ENCODE results near the gene TRIM41.
"Not testable (repeated sequence)": the region's sequence is repeated elsewhere in the genome, so short reads cannot be mapped to it uniquely, and the experiment has no call there.

Gene TRIM41

GRCh38 chr5:181193656-181194055 is 29.4 kb upstream of the TRIM41 start:
- no peak for DNase-seq

DNA sequence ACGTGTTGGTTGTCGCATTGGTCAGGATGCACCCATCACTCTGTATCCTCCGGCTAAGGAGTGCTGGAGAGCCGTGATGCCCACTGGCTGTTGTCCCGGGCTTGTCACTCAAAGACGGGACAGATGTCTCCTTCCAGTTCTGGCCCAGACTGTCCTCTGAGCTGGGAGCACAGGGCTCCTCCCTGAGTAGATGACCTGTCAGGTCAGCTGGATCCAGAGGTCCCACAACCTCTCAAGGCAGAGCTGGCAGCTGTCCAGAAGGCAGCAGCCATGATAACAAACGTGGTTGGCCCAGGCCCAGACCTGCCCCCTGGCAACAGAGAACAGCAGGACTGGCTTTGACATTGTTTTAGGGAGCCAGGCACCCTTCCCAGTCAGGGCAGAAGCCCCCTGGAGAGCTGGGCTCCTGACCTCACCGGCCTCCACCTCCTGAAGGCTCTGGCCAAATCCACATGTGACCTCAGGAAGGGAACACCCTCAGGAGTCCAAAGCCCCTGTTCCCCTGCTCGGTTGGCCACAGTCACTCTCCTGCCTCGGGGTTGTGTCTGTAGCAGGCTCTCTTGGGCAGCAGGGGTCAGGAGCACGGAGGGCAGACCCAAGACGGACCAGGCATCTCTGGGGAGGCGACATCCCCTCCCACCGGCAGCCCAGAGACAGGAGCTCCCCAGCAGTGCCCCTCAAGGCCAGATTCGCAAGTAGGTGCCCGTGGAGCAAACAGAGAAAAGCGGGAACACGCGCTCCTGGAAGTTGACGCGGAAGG is 28.4 kb upstream of the TRIM41 start:
- DNase-seq = no peak

DNA sequence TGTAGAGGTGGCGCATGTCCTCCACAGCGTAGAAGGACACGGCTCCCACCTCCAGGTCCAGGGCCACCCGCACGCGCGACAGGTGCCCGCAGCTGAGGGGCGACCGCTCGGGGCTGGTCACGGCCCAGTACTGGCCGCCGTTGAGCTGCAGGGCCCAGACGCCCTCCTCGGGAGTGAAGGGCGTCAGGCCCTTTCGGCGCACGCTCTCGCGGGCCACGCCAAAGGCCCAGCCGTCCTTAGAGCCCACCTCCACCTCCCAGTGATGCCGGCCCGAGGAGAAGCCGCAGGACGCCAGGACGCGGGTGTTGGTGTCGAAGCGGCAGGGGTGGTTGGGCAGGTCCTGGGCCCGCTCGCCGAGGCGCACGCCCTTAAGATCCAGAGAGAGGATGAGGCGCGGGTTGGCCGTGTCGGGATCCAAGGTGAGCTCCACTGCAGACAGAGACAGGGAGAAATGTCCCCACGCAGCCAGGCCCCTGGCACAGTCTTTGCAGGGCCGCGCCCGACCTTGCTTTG is 27.8 kb upstream of the TRIM41 start:
- no peak for DNase-seq

GRCh38 chr5:181197326-181197951 is 25.6 kb upstream of the TRIM41 start:
- no peak for DNase-seq

DNA sequence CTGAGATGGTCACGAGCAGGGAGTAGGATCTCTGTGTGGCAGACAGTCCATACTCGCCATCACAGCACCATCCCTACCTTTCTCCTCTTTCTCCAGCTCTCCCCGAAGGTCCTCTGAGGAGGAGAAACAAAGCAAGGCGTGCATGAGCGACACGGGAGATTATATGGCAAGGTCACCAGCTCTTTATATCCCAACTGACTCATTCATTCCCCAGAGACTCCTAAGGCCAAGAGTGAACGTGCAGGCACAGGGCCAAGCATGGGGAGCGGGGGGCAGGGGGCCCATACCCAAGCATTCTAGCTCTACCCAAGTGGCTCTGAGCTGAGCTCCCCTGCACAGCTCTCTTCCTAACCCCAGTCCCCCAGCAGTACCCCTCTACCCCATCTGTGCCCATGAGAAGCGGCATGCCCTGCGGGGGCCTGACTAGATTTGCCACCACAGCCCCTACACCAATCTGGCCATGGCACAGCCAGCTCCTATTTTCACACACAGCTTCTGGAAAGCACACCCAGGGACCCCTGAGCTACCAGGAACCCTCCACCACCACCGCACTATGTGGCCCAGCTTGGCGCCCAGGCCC is 24.9 kb upstream of the TRIM41 start:
- DNase-seq = no peak

- DNase-seq = no peak
Measured at GRCh38 chr5:181198905-181199519, 24.1 kb upstream of the TRIM41 start.

GRCh38 chr5:181199881-181200638 is 23.0 kb upstream of the TRIM41 start:
- no peak for DNase-seq

DNA sequence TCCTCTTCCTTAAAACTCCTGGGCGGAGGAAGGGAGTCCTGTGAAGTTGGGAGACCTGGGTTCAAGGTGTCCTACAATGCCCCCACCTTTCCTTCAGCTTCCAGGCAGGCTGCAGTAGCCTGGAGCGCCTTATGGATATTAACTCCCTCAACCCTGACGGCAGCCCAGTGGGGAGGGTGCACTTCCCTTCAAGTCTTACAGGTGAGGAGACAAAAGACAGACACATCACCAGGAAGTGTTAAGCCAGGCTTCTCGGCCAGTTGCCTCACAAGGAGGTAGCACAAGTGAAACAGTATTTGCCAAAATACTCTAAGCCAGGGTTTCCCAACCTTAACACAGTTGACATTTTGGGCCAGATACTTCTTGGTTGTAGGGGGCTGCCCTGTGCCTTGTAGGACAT is 22.3 kb upstream of the TRIM41 start:
- DNase-seq = no peak

- DNase-seq = no peak
Measured at GRCh38 chr5:181203093-181203711, 19.9 kb upstream of the TRIM41 start.

DNA sequence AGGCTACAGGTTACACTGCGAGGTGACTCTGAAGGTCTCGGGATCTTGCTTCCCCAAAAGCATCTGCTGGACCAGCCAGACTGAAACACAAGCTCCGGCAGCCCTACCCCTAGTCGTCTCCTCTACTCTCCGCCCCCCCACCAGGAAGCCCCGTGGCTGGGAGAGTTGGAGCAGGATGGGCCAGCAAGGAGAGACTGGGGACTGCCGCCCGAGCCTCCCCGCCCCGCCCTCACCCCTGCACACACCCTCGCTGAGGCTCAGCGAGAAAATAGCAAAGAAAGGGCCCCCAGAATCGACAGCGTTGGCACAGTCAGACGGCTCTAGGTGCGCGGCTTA is 19.3 kb upstream of the TRIM41 start:
- no peak for DNase-seq

DNA sequence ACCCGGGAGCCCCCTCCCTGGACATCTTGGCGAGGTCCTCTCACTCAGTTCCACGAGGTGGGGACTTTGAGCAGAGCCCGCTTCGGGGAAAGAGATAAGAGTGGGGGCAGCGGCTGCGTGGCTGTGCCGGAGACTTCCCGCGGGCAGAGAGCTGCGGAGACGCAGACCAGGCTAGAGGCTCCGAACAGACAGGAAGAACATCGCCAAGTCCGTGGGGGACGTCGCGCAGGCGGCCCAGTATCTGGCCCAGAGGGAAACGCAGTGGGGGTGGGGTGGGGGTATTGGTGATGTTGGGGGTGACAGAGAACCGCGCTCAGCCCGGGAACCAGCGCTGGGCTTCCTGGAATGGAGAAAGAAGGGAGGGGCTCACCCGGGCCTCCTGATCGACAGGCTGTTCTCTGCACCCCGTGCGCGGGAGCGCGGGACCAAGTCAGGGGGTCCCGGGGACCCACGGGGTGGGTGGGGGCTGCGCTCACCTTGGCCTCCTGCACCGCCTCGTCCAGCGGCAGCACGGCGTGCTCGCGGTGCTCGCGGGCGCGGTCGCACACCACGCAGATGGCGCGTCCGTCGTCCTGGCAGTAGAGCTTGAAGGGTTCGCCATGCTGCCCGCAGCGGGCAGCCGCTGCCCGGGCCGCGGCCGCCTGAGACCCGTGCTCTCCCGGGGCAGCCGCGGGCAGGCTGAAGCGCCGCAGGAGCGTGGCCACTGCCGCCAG is 18.8 kb upstream of the TRIM41 start:
- no peak for DNase-seq

GRCh38 chr5:181204826-181205760 is 18.0 kb upstream of the TRIM41 start, which contains the start of gene TRIM7:
TRIM7 (minus strand) TSS chr5:181205196; CDS start chr5:181205110, 86 bp downstream.
- DNase-seq = no peak

DNA sequence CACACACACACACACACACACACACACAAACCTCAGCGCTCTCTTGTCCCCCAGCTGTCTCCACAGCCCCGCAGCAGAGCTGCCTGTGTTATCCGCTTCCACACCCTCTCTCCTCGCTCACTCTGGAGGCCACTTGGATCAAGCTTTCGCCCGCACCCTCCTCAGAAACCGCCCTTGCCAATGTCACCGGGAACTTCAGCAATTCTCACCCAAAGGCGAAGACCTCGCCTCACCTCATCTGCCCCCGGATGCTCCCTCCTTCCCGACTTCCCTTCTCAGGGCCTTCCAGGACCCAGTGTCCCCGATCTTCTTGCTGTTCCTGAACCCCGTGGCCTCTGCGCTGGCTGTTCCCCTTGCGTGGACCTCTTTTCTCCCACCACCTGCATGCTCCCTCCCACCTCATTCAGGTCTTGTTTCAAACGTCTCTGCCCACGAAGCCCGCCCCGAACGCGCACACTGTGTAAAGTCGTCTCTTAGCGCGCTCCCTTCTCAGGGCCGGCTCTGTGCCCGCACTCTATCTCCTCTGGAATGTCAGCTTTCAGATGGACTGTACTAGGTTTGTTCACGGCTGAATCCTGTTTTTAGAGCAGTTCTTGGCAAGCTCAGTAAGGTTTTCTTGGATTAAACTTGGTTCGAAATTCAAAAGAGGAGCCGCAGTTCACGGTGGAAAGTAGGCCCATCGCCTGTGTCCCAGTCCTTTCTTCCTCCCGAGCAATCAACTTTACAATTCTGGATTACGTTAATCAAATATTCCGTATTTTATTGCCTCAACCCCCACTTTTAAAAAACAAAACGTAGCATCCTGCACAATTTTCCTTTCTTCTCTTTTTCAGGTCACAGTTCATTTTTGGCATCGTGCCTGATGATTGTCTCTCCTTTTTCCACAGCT is 17.1 kb upstream of the TRIM41 start:
- no peak for DNase-seq

DNA sequence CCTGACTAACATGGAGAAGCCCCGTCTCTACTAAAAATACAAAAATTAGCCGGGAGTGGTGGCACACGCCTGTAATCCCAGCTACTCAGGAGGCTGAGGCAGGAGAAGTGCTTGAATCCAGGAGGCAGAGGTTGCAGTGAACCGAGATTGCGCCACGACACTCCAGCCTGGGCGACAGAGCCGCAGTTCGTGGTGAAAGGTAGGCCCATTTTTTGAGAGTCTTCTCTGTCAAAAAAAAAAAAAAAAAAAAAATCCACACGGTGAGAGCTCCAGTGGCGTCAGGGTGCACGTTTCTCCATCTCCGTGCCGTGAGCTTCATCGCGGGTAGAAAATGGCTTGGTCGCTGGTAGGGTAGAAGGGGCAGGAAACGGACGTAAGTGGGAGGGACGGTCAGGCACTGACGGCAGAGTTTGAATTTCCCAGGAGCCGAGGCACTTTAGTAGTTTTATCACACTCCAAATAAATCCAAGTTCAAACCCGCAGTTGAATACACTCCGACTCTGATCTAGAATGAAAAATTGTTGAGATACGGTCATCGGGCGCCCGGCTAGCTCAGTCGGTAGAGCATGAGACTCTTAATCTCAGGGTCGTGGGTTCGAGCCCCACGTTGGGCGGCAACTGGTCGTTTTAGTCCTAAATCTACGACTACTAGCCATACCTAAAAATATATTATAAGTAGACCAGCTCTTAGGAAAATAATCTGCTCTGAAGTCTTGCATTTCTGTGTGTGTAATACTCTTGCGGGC is 15.7 kb upstream of the TRIM41 start:
- DNase-seq = no peak

GRCh38 chr5:181207960-181208253 is 15.2 kb upstream of the TRIM41 start:
- no peak for DNase-seq

DNA sequence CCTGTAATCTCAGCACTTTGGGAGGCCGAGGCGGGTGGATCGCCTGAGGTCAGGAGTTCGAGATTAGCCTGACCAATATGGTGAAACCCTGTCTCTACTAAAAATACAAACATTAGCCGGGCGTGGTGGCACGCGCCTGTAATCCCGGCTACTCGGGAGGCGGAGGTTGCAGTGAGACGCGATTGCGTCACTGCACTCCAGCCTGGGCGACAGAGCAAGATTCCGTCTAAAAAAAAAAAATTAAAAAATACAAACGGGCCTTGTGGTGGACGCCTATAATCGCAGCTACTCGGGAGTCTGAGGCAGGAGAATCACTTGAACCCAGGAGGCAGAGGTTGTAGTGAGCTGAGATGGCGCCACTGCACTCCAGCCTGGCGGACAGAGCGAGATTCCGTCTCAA is 14.1 kb upstream of the TRIM41 start:
- DNase-seq = not testable (repeated sequence)

DNA sequence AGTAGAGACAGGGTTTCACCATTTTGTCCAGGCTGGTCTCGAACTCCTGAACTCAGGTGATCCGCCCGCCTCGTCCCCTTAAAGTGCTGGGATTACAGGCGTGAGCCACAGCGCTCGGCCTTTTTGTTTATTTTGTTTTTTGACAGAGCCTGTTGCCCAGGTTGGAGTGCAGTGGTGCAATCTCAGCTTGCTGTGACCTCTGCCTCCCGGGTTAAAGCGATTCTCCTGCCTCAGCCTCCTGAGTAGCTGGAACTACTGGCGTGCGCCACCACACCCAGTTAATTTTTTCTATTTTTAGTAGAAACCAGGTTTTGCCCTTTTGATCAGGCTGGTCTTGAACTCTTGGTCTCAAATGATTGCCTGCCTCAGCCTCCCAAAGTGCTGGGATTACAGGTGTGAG is 12.9 kb upstream of the TRIM41 start:
- DNase-seq = not testable (repeated sequence)

GRCh38 chr5:181210698-181211097 is 12.4 kb upstream of the TRIM41 start:
- not testable (repeated sequence) for DNase-seq

DNA sequence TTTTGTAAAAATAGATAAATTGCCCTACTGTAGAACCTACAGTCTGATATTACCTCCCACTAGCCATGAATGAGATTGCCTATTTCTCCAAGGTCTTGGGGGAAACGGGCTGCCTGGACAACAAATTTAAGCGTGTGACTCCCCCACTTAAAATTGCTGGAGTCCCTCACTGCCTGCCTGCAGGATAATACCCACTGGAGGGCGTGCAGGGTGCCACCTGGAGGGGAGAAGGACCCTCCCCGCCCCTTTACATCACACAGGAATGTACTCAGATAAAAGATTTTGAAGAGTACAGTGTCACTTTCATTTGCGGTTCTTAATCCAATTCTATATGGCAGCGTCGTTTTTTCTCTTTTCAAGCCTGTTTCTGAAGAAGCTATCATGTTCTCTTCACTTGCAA is 11.9 kb upstream of the TRIM41 start:
- no peak for DNase-seq

Measured in NCI-H526 treated with DMSO at 0.1 percent for 48 hours (cell line).